Naive thymus-derived CD8-positive, alpha-beta T cell (primary cell): ENCODE results near the gene NXN. TPM values are rescaled to one million over a fixed set of nuclear protein-coding genes. Genes with fewer than 3 reads are reported as not detected.
A peak's percentile ranks its signal among the peaks of the same experiment; 100 is the strongest.
"Not testable (repeated sequence)": the region's sequence is repeated elsewhere in the genome, so short reads cannot be mapped to it uniquely, and the experiment has no call there.

Experiments
- ATAC-seq, 2 donors: fragments of 150-1000 bp; cut with Tn5 transposase in 1 of 2; sonication (Bioruptor Pico), chemical (Tn5 transposase) in 1 of 2; 1 replicate in 1 of 2; 2 replicates in 1 of 2; pipeline ENCODE4 v1.10.0; 2021; ENCODE audit warnings: mild to moderate bottlenecking in 2 of 2, moderate library complexity in 2 of 2
- POLR2A ChIA-PET: fragments of 350-600 bp; sonication (Branson Sonifier 250); formaldehyde crosslinking; loops from one replicate; lab custom pipeline; 2021; ENCODE audit warnings: antibody characterized with exemption; lab: Charles Lee
- DNase-seq, 10 donors: peaks; one replicate each; pipeline versions ENCODE4 v3.0.0 to v3.0.0-alpha.2; 2020 to 2022
- H3K27ac Mint-ChIP-seq, 10 donors: one replicate each; pipeline ENCODE4 v1.8.0; 2020 to 2022; ENCODE audit warnings: mild to moderate bottlenecking in 10 of 10, mixed read lengths in 10 of 10, moderate library complexity in 4 of 10, inconsistent platforms in 1 of 10
- H3K27me3 Mint-ChIP-seq, 5 donors: one replicate each; pipeline ENCODE4 v1.8.0; 2021 to 2022; ENCODE audit warnings: mixed read lengths in 5 of 5
- H3K36me3 Mint-ChIP-seq, 3 donors: one replicate each; pipeline ENCODE4 v1.8.0; 2020 to 2022; ENCODE audit warnings: mixed read lengths in 3 of 3, mild to moderate bottlenecking in 2 of 3, inconsistent platforms in 1 of 3
- H3K4me1 Mint-ChIP-seq, 4 donors: one replicate each; pipeline ENCODE4 v1.8.0; 2021 to 2022; ENCODE audit warnings: mixed read lengths in 4 of 4
- H3K4me3 Mint-ChIP-seq, 10 donors: one replicate each; pipeline ENCODE4 v1.8.0; 2020 to 2022; ENCODE audit warnings: mild to moderate bottlenecking in 10 of 10, mixed read lengths in 10 of 10, moderate library complexity in 6 of 10, inconsistent platforms in 1 of 10
- H3K9me3 Mint-ChIP-seq, 9 donors: one replicate each; pipeline ENCODE4 v1.8.0; 2020 to 2022; ENCODE audit warnings: mixed read lengths in 9 of 9, mild to moderate bottlenecking in 3 of 9, inconsistent platforms in 1 of 9, moderate library complexity in 1 of 9
- polyA plus RNA-seq, 3 donors: library from polyadenylated mRNA; unstranded; fragments of 300-500 nt; fragmentation: Illumina TruSeq; gene quantifications; one replicate each; pipeline ENCODE4 v1.2.3, GENCODE V29; 2021
- total RNA-seq, 8 experiments: library from RNA in 2 of 8; stranded (reverse) in 2 of 8; gene quantifications; one replicate each; pipeline ENCODE4 v1.2.3 and lab custom pipeline; 2021 to 2026

Gene NXN
- total and polyA plus RNA-seq, 5 experiments from 2014 or later: 0.06 to 0.85 (median 0.49) TPM

GRCh38 chr17:795276-795675, 184.3 kb downstream of the NXN start:
- H3K4me3 Mint-ChIP-seq: no peak overlapping the region
- H3K36me3 Mint-ChIP-seq: peaks cover 0 to 20% (median 6%) of the 10 kb centered on the region in 3 donors
- ATAC-seq (no peak), DNase-seq (no peak)
- POLR2A ChIA-PET: interaction anchor here (1.0 to 1.2 kb wide), 2 partner anchors 185 to 202 kb away, joined by 4 to 9 read pairs; partner anchors contain the start of genes NXN and TIMM22
- no peaks in the 10 kb centered on the region for H3K27me3 Mint-ChIP-seq
- H3K27ac Mint-ChIP-seq: peak overlapping the region in 3 of 10 donors; percentile 38 to 76 (median 75)
- peaks cover 5 to 10% (median 8%) of the 10 kb centered on the region in 4 donors for H3K4me1 Mint-ChIP-seq
- H3K9me3 Mint-ChIP-seq: no peaks in the 10 kb centered on the region

DNA sequence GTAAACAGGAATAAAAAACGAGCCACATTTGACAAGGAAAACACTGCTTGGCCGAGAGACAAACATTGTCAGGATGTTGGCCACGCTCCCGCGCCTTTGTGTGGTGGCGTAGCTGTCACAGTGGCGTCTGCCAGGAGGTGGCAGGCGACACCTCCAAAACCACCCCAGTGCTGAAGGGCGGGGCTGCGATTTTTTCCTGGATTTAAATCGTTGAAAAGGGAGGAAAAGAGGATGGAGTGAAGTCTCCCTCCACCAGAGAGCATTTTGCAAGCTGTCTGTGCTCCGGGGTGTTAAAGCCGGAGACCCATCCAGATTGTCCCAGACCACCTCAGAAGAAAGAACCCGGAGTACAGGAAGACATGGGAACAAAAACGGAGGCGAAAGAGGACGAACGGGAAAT, 184.7 kb downstream of the NXN start:
- no peaks in the 10 kb centered on the region for H3K9me3 Mint-ChIP-seq
- peaks cover 5 to 10% (median 8%) of the 10 kb centered on the region in 4 donors for H3K4me1 Mint-ChIP-seq
- H3K27ac Mint-ChIP-seq: peak overlapping the region in 6 of 10 donors; percentile 13 to 76 (median 33)
- peaks cover 0 to 24% (median 6%) of the 10 kb centered on the region in 3 donors for H3K36me3 Mint-ChIP-seq
- peak; percentile 77 to 85 for ATAC-seq
- POLR2A ChIA-PET: no interaction called here
- peak; percentile 14 to 71 (median 31) for DNase-seq
- H3K4me3 Mint-ChIP-seq: no peak overlapping the region
- no peaks in the 10 kb centered on the region for H3K27me3 Mint-ChIP-seq

GRCh38 chr17:792277-792676, 187.3 kb downstream of the NXN start:
- H3K27me3 Mint-ChIP-seq: no peaks in the 10 kb centered on the region
- H3K27ac Mint-ChIP-seq: no peak overlapping the region
- H3K4me3 Mint-ChIP-seq: no peak overlapping the region
- peaks cover 5 to 12% (median 8%) of the 10 kb centered on the region in 4 donors for H3K4me1 Mint-ChIP-seq
- DNase-seq (no peak), ATAC-seq (no peak)
- peaks cover 0 to 44% (median 8%) of the 10 kb centered on the region in 3 donors for H3K36me3 Mint-ChIP-seq
- no peaks in the 10 kb centered on the region for H3K9me3 Mint-ChIP-seq
- POLR2A ChIA-PET: interaction anchor here (1.1 to 1.4 kb wide), 2 partner anchors 11 to 204 kb away, joined by 3 read pairs; no protein-coding TSS in a partner anchor

- Mint-ChIP-seq H3K27me3 (no peaks in the 10 kb centered on the region), H3K9me3 (no peaks in the 10 kb centered on the region), H3K36me3 (peaks cover 0 to 48% (median 8%) of the 10 kb centered on the region in 3 donors), H3K4me1 (peaks cover 7 to 15% (median 9%) of the 10 kb centered on the region in 4 donors), H3K27ac (no peak overlapping the region), H3K4me3 (no peak overlapping the region)
- DNase-seq: no peak
- POLR2A ChIA-PET: interaction anchor here (1.1 to 1.4 kb wide), 2 partner anchors 10 to 204 kb away, joined by 3 read pairs; no protein-coding TSS in a partner anchor
- ATAC-seq: no peak
Measured at GRCh38 chr17:791829-792228, 187.7 kb downstream of the NXN start.

- not testable (repeated sequence) for ATAC-seq, H3K4me3 Mint-ChIP-seq, H3K27me3 Mint-ChIP-seq, H3K9me3 Mint-ChIP-seq, DNase-seq
- peaks cover 8 to 15% (median 10%) of the 10 kb centered on the region in 4 donors for H3K4me1 Mint-ChIP-seq
- H3K27ac Mint-ChIP-seq: peak overlapping the region in 1 of 10 donors; percentile 4
- POLR2A ChIA-PET: interaction anchor here (0.6 kb wide), 1 partner anchor 53 kb away, joined by 3 read pairs; no protein-coding TSS in a partner anchor
- H3K36me3 Mint-ChIP-seq: peaks cover 0 to 56% (median 8%) of the 10 kb centered on the region in 3 donors
Measured at GRCh38 chr17:790874-791247, 188.7 kb downstream of the NXN start.

DNA sequence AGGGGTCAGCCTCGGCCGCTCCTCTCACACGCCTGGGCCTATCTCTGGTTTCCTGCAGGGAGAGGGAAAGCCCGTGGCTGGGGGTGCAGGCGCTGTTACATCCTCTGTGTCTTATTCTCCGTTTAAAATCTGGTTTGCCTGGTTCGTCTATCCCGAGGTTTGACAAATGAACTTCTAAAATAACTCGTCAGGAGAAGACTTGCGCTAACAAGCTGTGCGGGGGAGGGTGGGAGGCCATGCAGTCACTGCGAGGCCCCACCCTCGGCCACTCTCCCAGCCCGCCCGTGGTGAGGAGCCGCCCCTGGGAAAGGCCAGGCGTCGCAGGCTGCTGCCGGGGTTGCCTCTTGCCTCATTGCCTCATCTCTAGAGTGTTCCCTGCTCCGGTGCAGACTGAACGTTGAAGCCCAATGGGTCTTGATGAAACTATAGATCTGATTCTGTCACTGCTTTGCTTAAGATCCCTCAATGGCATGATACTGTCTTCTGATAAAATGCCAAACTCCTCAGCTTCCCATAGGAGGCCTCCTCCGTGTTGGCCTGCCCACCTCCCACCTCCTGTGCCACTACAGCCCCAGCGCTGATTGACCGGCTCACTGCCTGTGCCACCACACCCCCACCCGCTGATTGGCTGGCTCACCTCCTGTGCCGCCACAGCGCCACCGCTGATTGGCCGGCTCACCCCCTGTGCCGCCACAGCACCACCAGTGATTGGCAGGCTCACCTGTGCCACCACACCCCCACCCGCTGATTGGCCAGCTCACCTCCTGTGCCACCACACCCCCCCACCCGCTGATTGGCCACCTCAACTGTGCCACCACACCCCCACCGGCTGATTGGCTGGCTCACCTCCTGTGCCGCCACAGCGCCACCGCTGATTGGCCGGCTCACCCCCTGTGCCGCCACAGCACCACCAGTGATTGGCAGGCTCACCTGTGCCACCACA, 189.4 kb downstream of the NXN start:
- not testable (repeated sequence) for H3K9me3 Mint-ChIP-seq, H3K27ac Mint-ChIP-seq, DNase-seq, H3K4me3 Mint-ChIP-seq, H3K27me3 Mint-ChIP-seq
- POLR2A ChIA-PET: interaction anchor here (0.6 kb wide), 1 partner anchor 52 kb away, joined by 3 read pairs; no protein-coding TSS in a partner anchor
- peak in 1 of 2 donors; percentile 29 for ATAC-seq
- H3K4me1 Mint-ChIP-seq: peaks cover 8 to 11% (median 10%) of the 10 kb centered on the region in 4 donors
- peaks cover 0 to 56% (median 8%) of the 10 kb centered on the region in 3 donors for H3K36me3 Mint-ChIP-seq

DNA sequence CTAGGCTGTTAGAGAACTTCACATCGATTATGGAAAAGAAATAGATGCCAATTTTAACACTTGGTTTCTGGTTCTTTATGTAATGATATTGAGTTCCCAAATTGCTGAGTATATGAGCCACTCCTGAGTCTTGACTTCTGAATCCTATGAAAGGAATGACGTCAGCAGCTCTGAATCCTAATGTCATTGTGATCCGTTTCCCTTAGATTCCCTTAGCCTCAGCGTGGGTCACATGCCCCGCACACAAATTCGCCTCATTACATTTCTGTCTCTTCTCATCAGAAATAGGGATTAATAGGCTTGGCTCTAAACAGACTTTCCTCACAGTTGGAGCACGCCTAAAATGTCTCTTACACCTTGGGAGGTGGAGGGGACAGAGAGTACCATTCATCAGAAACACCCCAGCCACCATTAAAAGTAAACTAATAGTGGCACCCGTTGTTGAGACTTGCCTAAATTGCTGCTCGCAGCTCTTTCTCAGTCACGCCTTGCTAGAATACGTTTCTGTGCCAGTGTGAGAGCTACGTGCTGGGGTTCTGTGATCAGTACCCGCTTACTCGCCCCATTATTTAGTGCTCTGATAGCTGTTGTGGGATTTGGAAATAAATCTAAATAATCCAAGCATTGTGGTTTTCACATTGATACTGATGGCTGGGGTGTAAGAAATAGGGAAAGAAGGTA, 190.3 kb downstream of the NXN start:
- Mint-ChIP-seq H3K27me3 (no peaks in the 10 kb centered on the region), H3K4me1 (peaks cover 6 to 10% (median 9%) of the 10 kb centered on the region in 4 donors), H3K4me3 (no peak overlapping the region), H3K27ac (no peak overlapping the region), H3K9me3 (no peaks in the 10 kb centered on the region), H3K36me3 (peaks cover 0 to 62% (median 8%) of the 10 kb centered on the region in 3 donors)
- no peak for DNase-seq
- no peak for ATAC-seq
- POLR2A ChIA-PET: no interaction called here

DNA sequence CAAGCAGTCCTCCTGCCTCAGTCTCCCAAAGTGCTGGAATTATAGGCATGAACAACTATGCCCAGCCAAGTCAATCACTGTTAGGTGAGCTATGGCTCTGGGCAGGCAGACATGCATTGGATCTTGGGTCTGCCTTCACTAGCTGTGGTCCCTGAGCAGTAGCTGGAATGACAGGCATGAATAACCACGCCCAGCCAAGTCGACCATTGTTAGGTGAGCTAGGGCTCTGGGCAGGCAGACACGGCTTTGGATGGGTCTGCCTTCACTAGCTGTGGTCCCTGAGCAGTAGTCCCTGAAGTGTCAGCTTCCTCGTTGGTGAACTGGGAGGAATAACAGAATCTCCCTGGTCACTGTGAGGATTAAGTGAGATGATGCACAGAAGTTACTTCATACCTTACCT, 191.0 kb downstream of the NXN start:
- no peak for ATAC-seq
- Mint-ChIP-seq H3K36me3 (peaks cover 0 to 62% (median 8%) of the 10 kb centered on the region in 3 donors), H3K9me3 (no peaks in the 10 kb centered on the region), H3K4me1 (peaks cover 9 to 18% (median 15%) of the 10 kb centered on the region in 4 donors), H3K4me3 (no peak overlapping the region), H3K27me3 (no peaks in the 10 kb centered on the region), H3K27ac (no peak overlapping the region)
- POLR2A ChIA-PET: no interaction called here
- DNase-seq: no peak

- ATAC-seq (no peak), DNase-seq (no peak)
- POLR2A ChIA-PET: interaction anchor here (0.6 kb wide), 1 partner anchor 36 kb away, joined by 6 read pairs; the partner anchor contains the start of gene GEMIN4
- peaks cover 12 to 26% (median 22%) of the 10 kb centered on the region in 4 donors for H3K4me1 Mint-ChIP-seq
- H3K4me3 Mint-ChIP-seq: no peak overlapping the region
- no peaks in the 10 kb centered on the region for H3K27me3 Mint-ChIP-seq
- H3K27ac Mint-ChIP-seq: no peak overlapping the region
- H3K36me3 Mint-ChIP-seq: peaks cover 0 to 62% (median 7%) of the 10 kb centered on the region in 3 donors
- no peaks in the 10 kb centered on the region for H3K9me3 Mint-ChIP-seq
Measured at GRCh38 chr17:787641-788221, 191.8 kb downstream of the NXN start.

DNA sequence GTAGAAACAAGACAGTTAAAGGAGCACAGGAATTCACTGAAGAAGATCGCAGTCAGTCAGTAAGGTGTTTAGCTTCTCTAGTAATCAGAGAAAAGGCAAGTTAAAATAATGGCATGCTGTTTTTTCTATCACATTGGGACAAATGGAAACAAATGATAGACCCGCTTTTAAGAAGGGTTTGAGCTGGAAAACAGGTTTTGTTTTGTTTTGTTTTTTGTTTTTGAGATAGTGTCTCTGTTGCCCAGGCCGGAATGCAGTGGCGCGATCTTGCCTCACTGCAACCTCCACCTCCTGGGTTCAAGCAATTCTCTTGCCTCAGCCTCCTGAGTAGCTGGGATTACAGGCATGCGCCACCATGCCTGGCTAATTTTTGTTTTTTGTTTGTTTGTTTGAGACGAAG, 193.7 kb downstream of the NXN start:
- ATAC-seq, H3K27ac Mint-ChIP-seq, H3K9me3 Mint-ChIP-seq, H3K27me3 Mint-ChIP-seq, DNase-seq, POLR2A ChIA-PET, H3K4me3 Mint-ChIP-seq: not testable (repeated sequence)
- Mint-ChIP-seq H3K4me1 (peaks cover 19 to 42% (median 37%) of the 10 kb centered on the region in 4 donors), H3K36me3 (peaks cover 0 to 45% (median 2%) of the 10 kb centered on the region in 3 donors)

DNA sequence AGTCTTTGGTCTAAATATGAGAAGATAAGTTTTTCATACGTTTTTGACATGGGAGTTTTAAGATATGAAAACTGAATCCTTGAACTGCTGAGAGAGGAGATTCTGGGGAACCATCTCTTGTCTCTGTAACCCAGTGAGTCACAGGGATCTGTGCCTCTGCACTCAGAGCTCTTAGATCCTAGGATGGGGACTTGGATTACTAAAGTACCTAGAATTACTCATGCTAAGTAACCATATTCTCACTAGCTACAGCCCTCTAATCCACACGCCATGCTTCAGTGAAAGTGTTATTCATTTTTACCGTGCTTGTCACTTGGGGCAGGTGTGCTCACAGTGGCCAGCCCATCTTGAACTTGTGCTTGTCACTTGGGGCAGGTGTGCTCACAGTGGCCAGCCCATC, 195.4 kb downstream of the NXN start:
- no peak for DNase-seq
- peaks cover 0 to 1% (median 0%) of the 10 kb centered on the region in 5 donors for H3K27me3 Mint-ChIP-seq
- peak overlapping the region; percentile 26 to 99 (median 80) for H3K4me3 Mint-ChIP-seq
- peaks cover 22 to 47% (median 44%) of the 10 kb centered on the region in 4 donors for H3K4me1 Mint-ChIP-seq
- ATAC-seq: no peak
- POLR2A ChIA-PET: no interaction called here
- no peaks in the 10 kb centered on the region for H3K9me3 Mint-ChIP-seq
- peaks cover 0 to 36% (median 2%) of the 10 kb centered on the region in 3 donors for H3K36me3 Mint-ChIP-seq
- H3K27ac Mint-ChIP-seq: peak overlapping the region in 3 of 10 donors; percentile 5 to 96 (median 26)
